Measurements from ENCODE around the gene USP8. TPM values are rescaled to one million over a fixed set of nuclear protein-coding genes. Genes with fewer than 3 reads are reported as not detected.
"Not testable (repeated sequence)": the region's sequence is repeated elsewhere in the genome, so short reads cannot be mapped to it uniquely, and the experiment has no call there.

The USP8 gene
- total and polyA plus RNA-seq, 2 experiments from 2014 or later, result 28.4 to 36.4 TPM

DNA sequence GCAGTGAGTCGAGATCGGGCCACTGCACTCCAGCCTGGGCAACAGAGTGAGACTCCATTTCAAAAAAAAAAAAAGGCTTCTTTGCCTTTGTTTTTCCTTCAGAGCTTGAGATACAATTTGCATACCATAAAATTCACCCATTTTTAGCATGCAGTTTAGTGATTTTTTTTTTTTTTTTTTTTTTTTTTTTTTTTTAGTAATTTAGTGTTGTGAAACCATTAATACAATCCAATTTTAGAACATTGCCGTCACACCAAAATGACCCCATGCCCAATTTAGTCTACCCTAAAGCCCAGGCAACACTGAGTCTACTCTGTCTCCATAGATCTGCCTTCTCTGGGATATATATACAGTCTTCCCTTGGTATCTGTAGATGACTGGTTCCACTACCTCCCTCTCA, 61.2 kb downstream of the USP8 start:
- Histone ChIP-seq H3K9me3 (ENCODE audit: low read depth) (no peaks in the 10 kb centered on the region), H3K27me3 (no peaks in the 10 kb centered on the region), H3K27ac (no peak overlapping the region), H3K4me3 (no peak overlapping the region), H3K4me1 (ENCODE audit: low read depth) (no peaks in the 10 kb centered on the region), H3K36me3 (peaks cover 51% of the 10 kb centered on the region)
- DNase-seq (ENCODE audit: low read depth in 1 of 2, low spot score in 1 of 2), result no peak
- TF ChIP-seq, protein P1, sequence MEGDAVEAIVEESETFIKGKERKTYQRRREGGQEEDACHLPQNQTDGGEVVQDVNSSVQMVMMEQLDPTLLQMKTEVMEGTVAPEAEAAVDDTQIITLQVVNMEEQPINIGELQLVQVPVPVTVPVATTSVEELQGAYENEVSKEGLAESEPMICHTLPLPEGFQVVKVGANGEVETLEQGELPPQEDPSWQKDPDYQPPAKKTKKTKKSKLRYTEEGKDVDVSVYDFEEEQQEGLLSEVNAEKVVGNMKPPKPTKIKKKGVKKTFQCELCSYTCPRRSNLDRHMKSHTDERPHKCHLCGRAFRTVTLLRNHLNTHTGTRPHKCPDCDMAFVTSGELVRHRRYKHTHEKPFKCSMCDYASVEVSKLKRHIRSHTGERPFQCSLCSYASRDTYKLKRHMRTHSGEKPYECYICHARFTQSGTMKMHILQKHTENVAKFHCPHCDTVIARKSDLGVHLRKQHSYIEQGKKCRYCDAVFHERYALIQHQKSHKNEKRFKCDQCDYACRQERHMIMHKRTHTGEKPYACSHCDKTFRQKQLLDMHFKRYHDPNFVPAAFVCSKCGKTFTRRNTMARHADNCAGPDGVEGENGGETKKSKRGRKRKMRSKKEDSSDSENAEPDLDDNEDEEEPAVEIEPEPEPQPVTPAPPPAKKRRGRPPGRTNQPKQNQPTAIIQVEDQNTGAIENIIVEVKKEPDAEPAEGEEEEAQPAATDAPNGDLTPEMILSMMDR (IDR thresholded peaks at IDR 0.05; ENCODE audit: low read depth, low read length), result no peak

DNA sequence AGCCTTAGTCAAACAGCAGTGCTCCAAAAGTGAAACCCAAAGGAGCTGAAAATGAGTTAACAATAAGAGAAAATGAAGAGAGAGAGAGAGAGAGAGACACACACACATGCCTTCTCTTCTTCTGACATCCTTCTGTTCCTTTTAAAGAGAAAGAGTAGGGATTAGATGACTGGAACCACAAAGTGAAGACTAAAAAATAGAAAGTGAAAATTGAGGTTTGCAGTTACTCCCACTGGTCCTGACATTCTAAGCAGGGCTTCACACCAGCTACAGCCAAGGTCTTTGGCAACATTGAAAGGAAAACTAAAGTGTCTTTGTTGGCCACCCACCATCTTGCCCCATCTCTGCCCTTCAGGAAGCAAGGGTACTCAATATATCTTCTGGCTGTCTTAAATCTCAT, 63.1 kb downstream of the USP8 start:
- TF ChIP-seq, protein P1 (IDR thresholded peaks at IDR 0.05; ENCODE audit: low read depth, low read length), result no peak
- no peaks in the 10 kb centered on the region for H3K9me3 ChIP-seq (ENCODE audit: low read depth)
- peak in 1 of 2 donors; percentile 2 for DNase-seq (ENCODE audit: low read depth in 1 of 2, low spot score in 1 of 2)
- H3K4me3 ChIP-seq, result no peak overlapping the region
- H3K27me3 ChIP-seq, result no peaks in the 10 kb centered on the region
- no peak overlapping the region for H3K27ac ChIP-seq
- peaks cover 62% of the 10 kb centered on the region for H3K36me3 ChIP-seq
- H3K4me1 ChIP-seq (ENCODE audit: low read depth), result no peaks in the 10 kb centered on the region

DNA sequence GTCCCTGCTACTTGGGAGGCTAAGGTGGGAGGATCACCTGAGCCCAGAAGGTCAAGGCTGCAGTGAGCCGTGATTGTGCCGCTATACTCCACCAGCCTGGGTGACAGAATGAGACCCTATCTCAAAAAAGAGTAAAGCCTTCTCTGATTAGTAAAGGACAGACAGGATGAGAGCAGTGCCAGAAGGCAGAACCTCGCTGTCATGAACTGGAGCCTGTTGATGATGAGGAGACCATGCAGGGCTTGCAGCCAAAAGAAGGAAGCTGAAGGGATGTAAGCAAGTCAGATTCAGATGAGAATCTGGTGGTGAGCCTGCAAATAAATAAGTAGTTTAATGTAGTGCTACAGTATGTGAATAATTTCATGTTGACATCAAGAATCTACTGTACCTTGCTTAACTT, 69.4 kb downstream of the USP8 start:
- no peaks in the 10 kb centered on the region for H3K9me3 ChIP-seq (ENCODE audit: low read depth)
- H3K27me3 ChIP-seq, result no peaks in the 10 kb centered on the region
- TF ChIP-seq, protein P1 (IDR thresholded peaks at IDR 0.05; ENCODE audit: low read depth, low read length), result no peak
- no peak for DNase-seq (ENCODE audit: low read depth in 1 of 2, low spot score in 1 of 2)
- H3K4me3 ChIP-seq, result no peak overlapping the region
- peaks cover 89% of the 10 kb centered on the region for H3K36me3 ChIP-seq
- H3K4me1 ChIP-seq (ENCODE audit: low read depth), result no peaks in the 10 kb centered on the region
- H3K27ac ChIP-seq, result no peak overlapping the region

DNA sequence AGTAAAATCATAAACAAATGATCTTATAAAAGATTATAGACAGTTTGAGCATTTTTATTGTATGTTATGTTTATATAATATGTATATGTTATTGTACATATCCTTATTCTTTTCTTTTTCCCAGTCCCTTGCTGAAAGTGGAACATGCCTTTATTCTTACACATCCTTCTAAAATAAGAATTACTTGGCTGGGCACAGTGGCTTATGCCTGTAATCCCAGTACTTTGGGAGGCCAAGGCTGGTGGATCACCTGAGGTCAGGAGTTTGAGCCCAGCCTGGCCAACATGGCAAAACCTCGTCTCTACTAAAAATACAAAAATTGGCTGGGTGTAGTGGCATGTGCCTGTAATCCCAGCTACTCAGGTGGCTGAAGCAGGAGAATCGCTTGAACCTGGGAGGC, 70.3 kb downstream of the USP8 start:
- not testable (repeated sequence) for H3K4me3 ChIP-seq; H3K27ac ChIP-seq; DNase-seq (ENCODE audit: low read depth in 1 of 2, low spot score in 1 of 2); H3K27me3 ChIP-seq; H3K4me1 ChIP-seq (ENCODE audit: low read depth); H3K9me3 ChIP-seq (ENCODE audit: low read depth)
- H3K36me3 ChIP-seq, result peaks cover 92% of the 10 kb centered on the region

DNA sequence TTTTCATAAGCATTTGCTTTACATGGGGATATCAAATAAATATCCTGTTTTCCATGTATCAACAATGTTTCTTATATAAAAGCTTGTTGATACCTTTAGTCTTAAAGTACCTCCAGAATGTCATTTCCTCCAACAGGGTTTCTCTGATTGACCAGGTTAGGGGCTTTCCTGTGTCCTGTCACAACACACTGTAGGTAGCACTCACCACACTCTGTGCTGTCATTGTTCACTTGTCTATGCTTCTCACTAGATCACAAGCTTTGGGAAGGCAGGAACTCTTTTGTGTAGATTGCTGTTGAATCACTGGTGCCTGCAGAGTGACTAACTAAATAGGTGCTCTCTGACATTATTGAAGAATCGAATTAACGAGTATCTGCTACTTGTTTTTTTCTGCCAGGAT, 72.5 kb downstream of the USP8 start:
- no peak for DNase-seq (ENCODE audit: low read depth in 1 of 2, low spot score in 1 of 2)
- H3K36me3 ChIP-seq, result peaks cover 87% of the 10 kb centered on the region
- H3K4me3 ChIP-seq, result no peak overlapping the region
- H3K27me3 ChIP-seq, result no peaks in the 10 kb centered on the region
- no peaks in the 10 kb centered on the region for H3K4me1 ChIP-seq (ENCODE audit: low read depth)
- no peaks in the 10 kb centered on the region for H3K9me3 ChIP-seq (ENCODE audit: low read depth)
- TF ChIP-seq, protein P1 (IDR thresholded peaks at IDR 0.05; ENCODE audit: low read depth, low read length), result no peak
- no peak overlapping the region for H3K27ac ChIP-seq

DNA sequence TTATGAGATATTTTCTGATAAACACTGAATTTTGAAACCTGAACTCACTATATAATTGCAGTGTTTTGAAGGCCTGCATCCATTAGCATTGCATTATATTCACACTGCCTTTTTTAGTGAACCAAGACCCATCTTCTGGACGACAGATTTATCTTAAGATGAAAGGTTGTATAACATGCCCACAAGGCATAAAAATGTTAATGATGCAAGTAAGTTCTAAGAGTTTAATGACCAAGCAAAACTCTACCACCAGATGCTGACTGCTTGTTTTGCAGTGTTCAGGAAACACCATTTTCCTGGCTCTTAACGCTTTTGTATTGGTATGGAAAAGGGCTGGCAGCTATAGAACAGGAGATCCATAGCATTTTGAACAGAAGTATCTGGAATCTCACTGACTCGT, 76.1 kb downstream of the USP8 start:
- peaks cover 63% of the 10 kb centered on the region for H3K36me3 ChIP-seq
- no peak overlapping the region for H3K27ac ChIP-seq
- no peak overlapping the region for H3K4me3 ChIP-seq
- TF ChIP-seq, protein P1 (IDR thresholded peaks at IDR 0.05; ENCODE audit: low read depth, low read length), result no peak
- no peaks in the 10 kb centered on the region for H3K27me3 ChIP-seq
- H3K9me3 ChIP-seq (ENCODE audit: low read depth), result no peaks in the 10 kb centered on the region
- no peak for DNase-seq (ENCODE audit: low read depth in 1 of 2, low spot score in 1 of 2)
- H3K4me1 ChIP-seq (ENCODE audit: low read depth), result no peaks in the 10 kb centered on the region

All from cardiac muscle cell (in vitro differentiated cells and primary cell).